Measurements from ENCODE around the gene LMF1. TPM values are rescaled to one million over a fixed set of nuclear protein-coding genes. Genes with fewer than 3 reads are reported as not detected.
"Not testable (repeated sequence)": the region's sequence is repeated elsewhere in the genome, so short reads cannot be mapped to it uniquely, and the experiment has no call there.

The LMF1 gene
- total and polyA plus RNA-seq, 9 of the 15 experiments (the other 6 are each of a cell fraction or from before 2014, with no cell fraction given) = 0.11 to 1.6 (median 0.55) TPM; not detected in 1

DNA sequence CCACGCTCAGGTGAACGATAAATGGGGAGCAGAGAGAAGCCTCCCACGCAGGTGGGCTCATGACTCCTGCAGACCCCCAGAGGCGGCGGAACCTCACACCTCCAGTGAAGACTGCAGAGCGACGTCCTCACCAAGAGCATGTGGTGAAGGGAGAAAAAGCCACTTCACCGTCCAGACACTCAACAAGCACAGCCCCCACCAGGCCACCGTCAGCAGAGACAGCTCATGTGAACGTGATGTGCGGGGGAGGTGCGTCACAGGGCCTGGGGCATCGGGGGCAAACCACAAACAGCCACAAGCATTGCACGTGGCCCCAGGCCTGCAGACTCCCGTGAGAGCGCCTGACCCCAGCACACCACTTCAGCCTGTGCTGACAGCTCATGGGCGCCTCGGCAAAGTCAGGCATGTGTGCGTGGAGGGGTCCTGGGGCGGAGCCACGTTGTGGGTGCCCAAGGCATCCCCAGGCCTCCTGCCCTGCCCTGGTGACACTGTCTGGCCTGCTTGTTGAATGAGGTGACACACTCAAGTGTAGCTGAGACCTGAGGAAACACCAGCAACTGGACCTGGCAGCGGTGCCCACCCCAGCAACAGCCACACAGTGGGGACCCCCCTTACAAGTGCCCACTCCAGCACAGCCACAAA, 19.0 kb downstream of the LMF1 start (continued):
- TF ChIP-seq SNAPC5 (CRISPR knock-in tag; IDR thresholded peaks at IDR 0.05) = no peak
- TF ChIP-seq ZNF586 (CRISPR knock-in tag; conservative IDR thresholded peaks at IDR 0.05) = no peak
- no peak for TF ChIP-seq KLF6 (CRISPR knock-in tag; IDR thresholded peaks at IDR 0.05; ENCODE audit: borderline replicate concordance)
- TF ChIP-seq ZNF253 (CRISPR knock-in tag; conservative IDR thresholded peaks at IDR 0.05) = no peak
- no peak for TF ChIP-seq KAT2B (IDR thresholded peaks at IDR 0.05; ENCODE audit: low read depth, low read length)
- TF ChIP-seq ETS2 (tag; IDR thresholded peaks at IDR 0.05; ENCODE audit: borderline replicate concordance, poor library complexity, severe bottlenecking) = no peak
- no peak for TF ChIP-seq MTA3 (IDR thresholded peaks at IDR 0.05; ENCODE audit: borderline replicate concordance)
- TF ChIP-seq RBBP5 (IDR thresholded peaks at IDR 0.05; ENCODE audit: borderline replicate concordance, insufficient read depth, low read length, poor library complexity, severe bottlenecking) = no peak

DNA sequence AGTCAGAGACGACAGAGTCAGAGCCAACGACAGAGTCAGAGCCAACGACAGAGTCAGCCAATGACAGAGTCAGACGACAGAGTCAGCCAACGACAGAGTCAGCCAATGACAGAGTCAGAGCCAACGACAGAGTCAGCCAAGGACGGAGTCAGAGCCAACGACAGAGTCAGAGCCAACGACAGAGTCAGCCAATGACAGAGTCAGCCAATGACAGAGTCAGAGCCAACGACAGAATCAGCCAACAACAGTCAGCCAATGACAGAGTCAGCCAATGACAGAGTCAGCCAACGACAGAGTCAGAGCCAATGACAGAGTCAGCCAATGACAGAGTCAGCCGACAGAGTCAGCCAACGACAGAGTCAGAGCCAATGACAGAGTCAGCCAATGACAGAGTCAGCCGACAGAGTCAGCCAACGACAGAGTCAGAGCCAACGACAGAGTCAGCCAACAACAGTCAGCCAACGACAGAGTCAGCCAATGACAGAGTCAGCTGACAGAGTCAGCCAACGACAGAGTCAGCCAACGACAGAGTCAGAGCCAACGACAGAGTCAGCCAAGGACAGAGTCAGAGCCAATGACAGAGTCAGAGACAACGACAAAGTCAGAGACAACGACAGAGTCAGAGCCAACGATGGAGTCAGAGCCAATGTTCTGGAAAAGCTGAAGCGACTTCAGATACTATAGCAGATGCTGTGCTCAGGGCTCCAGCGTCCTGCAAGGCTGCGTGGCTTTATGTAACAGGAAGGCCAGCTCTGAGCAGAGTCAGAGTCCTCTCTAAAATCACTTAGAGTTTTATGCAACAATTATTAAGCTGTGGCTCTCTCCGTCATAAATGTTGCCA, 19.8 kb downstream of the LMF1 start:
- H3K27ac ChIP-seq (ENCODE audit: extremely low read depth, low read depth, low read length); H3K4me2 ChIP-seq (ENCODE audit: insufficient read depth, low read length); H3K36me3 ChIP-seq (ENCODE audit: control insufficient read depth, insufficient read depth, low read length); H3K4me3 ChIP-seq; DNase-seq (ENCODE audit: extremely low read depth in 1 of 4, low spot score in 3 of 4); BruUV-seq (replicated peaks); H3K9me1 ChIP-seq (ENCODE audit: control insufficient read depth, insufficient read depth, low read length); H3K9ac ChIP-seq (ENCODE audit: insufficient read depth in 1 of 2, low read depth in 2 of 2, low read length in 2 of 2); in situ Hi-C loops (cut with MboI); ATAC-seq; H3K9me3 ChIP-seq (replicated peaks; ENCODE audit: control insufficient read depth, insufficient read depth, low read depth, low read length); intact Hi-C loops (cut with micrococcal nuclease); CTCF ChIA-PET (ENCODE audit: low intra/inter-chr PET ratio); FAIRE-seq; H2AFZ ChIP-seq (ENCODE audit: low read depth, low read length); H3K79me2 ChIP-seq (ENCODE audit: control insufficient read depth, insufficient read depth, low read length); POLR2A ChIA-PET; H4K20me1 ChIP-seq (replicated peaks; ENCODE audit: control insufficient read depth, insufficient read depth, low read length): not testable (repeated sequence)
- H3K4me1 ChIP-seq (replicated peaks in 1 of 2; ENCODE audit: control insufficient read depth in 2 of 2, insufficient read depth in 2 of 2, low read length in 2 of 2) = peaks cover 0 to 12% of the 10 kb centered on the region in 2 experiments; a peak in 4 of 5 replicates
- peak in 1 of 2 experiments; percentile 53; a peak in 1 of 4 replicates for TF ChIP-seq KDM4B (IDR thresholded peaks at IDR 0.05; ENCODE audit: borderline replicate concordance in 2 of 2, low read depth in 1 of 2)
- peak; percentile 97 for TF ChIP-seq ZBED1 (IDR thresholded peaks at IDR 0.05)
- WGBS (ENCODE audit: insufficient coverage, low coverage, missing lambda C conversion rate) = 26% methylated on average over 27 of the region's 27 CpGs
- H3K27me3 ChIP-seq (ENCODE audit: control insufficient read depth in 2 of 2, insufficient read depth in 2 of 2, low read length in 2 of 2) = peaks cover 11 to 40% of the 10 kb centered on the region in 2 experiments; a peak in 4 of 5 replicates

Measured in K562 (cell line).